Tibial nerve (tissue), 4 donors: ENCODE data around the gene TAPBPL. TPM values are rescaled to one million over a fixed set of nuclear protein-coding genes. Genes with fewer than 3 reads are reported as not detected.
"Not testable (repeated sequence)": the region's sequence is repeated elsewhere in the genome, so short reads cannot be mapped to it uniquely, and the experiment has no call there.

Experiments
- DNase-seq, 2 donors: peaks; one replicate each; pipeline ENCODE4 v3.0.0-alpha.2; 2019; ENCODE audit warnings: low spot score in 2 of 2
- H3K27ac ChIP-seq, 4 donors: fragments of 200-600 bp; sonication (generic) in 3 of 4; one replicate each; pipeline ENCODE4 v1.5.1; 2017 to 2019; ENCODE audit warnings: mild to moderate bottlenecking in 1 of 4
- H3K27me3 ChIP-seq, 2 donors: fragments of 200-600 bp; sonication (generic) in 1 of 2; one replicate each; pipeline versions ENCODE4 v1.5.1 to v1.6.0; 2017 to 2019
- H3K36me3 ChIP-seq, 3 donors: fragments of 200-600 bp; sonication (generic); one replicate each; pipeline ENCODE4 v1.5.1; 2018 to 2019
- H3K4me1 ChIP-seq, 4 donors: fragments of 200-600 bp; sonication (generic) in 3 of 4; one replicate each; pipeline ENCODE4 v1.5.1; 2017 to 2019
- H3K4me3 ChIP-seq, 4 donors: fragments of 200-600 bp; sonication (generic) in 3 of 4; one replicate each; pipeline ENCODE4 v1.5.1; 2017 to 2019; ENCODE audit warnings: mild to moderate bottlenecking in 1 of 4, moderate library complexity in 1 of 4
- H3K9me3 ChIP-seq, 4 donors: fragments of 200-600 bp; sonication (generic) in 3 of 4; one replicate each; pipeline ENCODE4 v1.5.1; 2017 to 2019
- CTCF ChIP-seq, 5 experiments: fragments of 200-600 bp in 3 of 5; fragments of 450-650 bp in 2 of 5; sonication (generic) in 3 of 5; IDR thresholded peaks; one replicate each; pipeline ENCODE4 v1.5.1; 2016 to 2019; ENCODE audit warnings: antibody characterized with exemption in 5 of 5, mild to moderate bottlenecking in 3 of 5, moderate library complexity in 2 of 5
- EP300 ChIP-seq, 2 donors: sonication (generic); formaldehyde crosslinking; IDR thresholded peaks; one replicate each; pipeline ENCODE4 v1.6.1; 2017; ENCODE audit warnings: antibody characterized with exemption in 2 of 2, mild to moderate bottlenecking in 1 of 2
- POLR2A ChIP-seq, 2 donors: fragments of 450-650 bp; IDR thresholded peaks; one replicate each; pipeline ENCODE4 v1.6.1; 2017; ENCODE audit warnings: antibody characterized with exemption in 2 of 2, mild to moderate bottlenecking in 2 of 2, moderate library complexity in 2 of 2
- whole genome bisulfite sequencing, 2 donors: methylation state at CpG; one replicate each; pipeline ENCODE4 v1.1.5; 2018; 5-methylcytosine and 5-hydroxymethylcytosine counted together
- total RNA-seq, 4 donors: library from RNA; depleted of rRNA; stranded (reverse); fragments of >200 nt; gene quantifications; one replicate each; pipeline ENCODE4 v1.1.0, GENCODE V29; 2016

TAPBPL gene
- total RNA-seq, 4 donors from 2014 or later: 13.9 to 31.9 (median 25.2) TPM

- Histone ChIP-seq H3K4me1 (peaks cover 0 to 37% (median 23%) of the 10 kb centered on the region in 4 donors), H3K9me3 (no peaks in the 10 kb centered on the region), H3K36me3 (peaks cover 0 to 88% (median 13%) of the 10 kb centered on the region in 3 donors), H3K27me3 (no peaks in the 10 kb centered on the region), H3K4me3 (no peak overlapping the region), H3K27ac (peak overlapping the region in 3 of 4 donors; percentile 25 to 70 (median 61))
- 67 to 81% methylated on average over 7 of the region's 7 CpGs for whole genome bisulfite sequencing, 2 donors
- no peak for DNase-seq
- no peak for TF ChIP-seq POLR2A (IDR thresholded peaks at IDR 0.05)
- TF ChIP-seq EP300 (IDR thresholded peaks at IDR 0.05): no peak
- no peak for TF ChIP-seq CTCF (IDR thresholded peaks at IDR 0.05)
These were observed 11.4 kb downstream of the TAPBPL start for GRCh38 chr12:6463216-6463615.

GRCh38 chr12:6463858-6464257, 12.0 kb downstream of the TAPBPL start:
- peak overlapping the region in 3 of 4 donors; percentile 25 to 70 (median 61) for H3K27ac ChIP-seq
- no peaks in the 10 kb centered on the region for H3K9me3 ChIP-seq
- DNase-seq: no peak
- WGBS, 2 donors: 81 to 87% methylated on average over 6 of the region's 6 CpGs
- no peaks in the 10 kb centered on the region for H3K27me3 ChIP-seq
- TF ChIP-seq POLR2A (IDR thresholded peaks at IDR 0.05) (no peak), EP300 (IDR thresholded peaks at IDR 0.05) (no peak), CTCF (IDR thresholded peaks at IDR 0.05) (no peak)
- no peak overlapping the region for H3K4me3 ChIP-seq
- peaks cover 0 to 82% (median 8%) of the 10 kb centered on the region in 3 donors for H3K36me3 ChIP-seq
- peaks cover 2 to 44% (median 29%) of the 10 kb centered on the region in 4 donors for H3K4me1 ChIP-seq

- peaks cover 0 to 75% (median 5%) of the 10 kb centered on the region in 3 donors for H3K36me3 ChIP-seq
- no peak overlapping the region for H3K4me3 ChIP-seq
- no peak for TF ChIP-seq EP300 (IDR thresholded peaks at IDR 0.05)
- TF ChIP-seq POLR2A (IDR thresholded peaks at IDR 0.05): no peak
- TF ChIP-seq CTCF (IDR thresholded peaks at IDR 0.05): no peak
- H3K9me3 ChIP-seq: no peaks in the 10 kb centered on the region
- no peak for DNase-seq
- 83 to 87% methylated on average over 8 of the region's 8 CpGs for WGBS, 2 donors
- H3K27me3 ChIP-seq: no peaks in the 10 kb centered on the region
- H3K27ac ChIP-seq: peak overlapping the region in 1 of 4 donors; percentile 61
- H3K4me1 ChIP-seq: peaks cover 6 to 50% (median 35%) of the 10 kb centered on the region in 4 donors
These were observed 12.7 kb downstream of the TAPBPL start for GRCh38 chr12:6464531-6464930.

GRCh38 chr12:6465467-6466183, 13.8 kb downstream of the TAPBPL start:
- H3K4me3 ChIP-seq: no peak overlapping the region
- H3K27me3 ChIP-seq: no peaks in the 10 kb centered on the region
- TF ChIP-seq CTCF (IDR thresholded peaks at IDR 0.05) (peak; percentile 78 to 88 (median 85)), POLR2A (IDR thresholded peaks at IDR 0.05) (no peak), EP300 (IDR thresholded peaks at IDR 0.05) (peak in 1 of 2 donors; percentile 30)
- peak in 1 of 2 donors; percentile 82 for DNase-seq
- H3K36me3 ChIP-seq: peaks cover 0 to 64% (median 5%) of the 10 kb centered on the region in 3 donors
- 41 to 46% methylated on average over 6 of the region's 6 CpGs for WGBS, 2 donors
- peaks cover 6 to 55% (median 32%) of the 10 kb centered on the region in 4 donors for H3K4me1 ChIP-seq
- peak overlapping the region in 1 of 4 donors; percentile 8 for H3K27ac ChIP-seq
- no peaks in the 10 kb centered on the region for H3K9me3 ChIP-seq

- TF ChIP-seq CTCF (IDR thresholded peaks at IDR 0.05) (no peak), EP300 (IDR thresholded peaks at IDR 0.05) (no peak), POLR2A (IDR thresholded peaks at IDR 0.05) (no peak)
- H3K4me3 ChIP-seq: no peak overlapping the region
- no peak for DNase-seq
- no peaks in the 10 kb centered on the region for H3K27me3 ChIP-seq
- WGBS, 2 donors: 93 to 96% methylated on average over 5 of the region's 5 CpGs
- no peaks in the 10 kb centered on the region for H3K9me3 ChIP-seq
- peak overlapping the region in 1 of 4 donors; percentile 8 for H3K27ac ChIP-seq
- peaks cover 6 to 51% (median 28%) of the 10 kb centered on the region in 4 donors for H3K4me1 ChIP-seq
- peaks cover 0 to 58% (median 5%) of the 10 kb centered on the region in 3 donors for H3K36me3 ChIP-seq
These were observed 14.3 kb downstream of the TAPBPL start for GRCh38 chr12:6466184-6466573.

- H3K4me3 ChIP-seq, H3K9me3 ChIP-seq, DNase-seq, H3K27me3 ChIP-seq: not testable (repeated sequence)
- 93 to 94% methylated on average over 4 of the region's 4 CpGs for WGBS, 2 donors
- H3K36me3 ChIP-seq: peaks cover 0 to 53% (median 5%) of the 10 kb centered on the region in 3 donors
- peaks cover 6 to 51% (median 26%) of the 10 kb centered on the region in 4 donors for H3K4me1 ChIP-seq
- H3K27ac ChIP-seq: peak overlapping the region in 1 of 4 donors; percentile 8
These were observed 14.9 kb downstream of the TAPBPL start for GRCh38 chr12:6466751-6467150.

GRCh38 chr12:6467571-6468282, 15.9 kb downstream of the TAPBPL start:
- H3K27ac ChIP-seq, H3K27me3 ChIP-seq, H3K9me3 ChIP-seq, H3K4me3 ChIP-seq, DNase-seq: not testable (repeated sequence)
- H3K4me1 ChIP-seq: peaks cover 6 to 51% (median 23%) of the 10 kb centered on the region in 4 donors
- H3K36me3 ChIP-seq: peaks cover 0 to 43% (median 5%) of the 10 kb centered on the region in 3 donors
- 93% methylated on average over 4 to 9 of the region's 9 CpGs for WGBS, 2 donors
